K562 (cell line): ENCODE data around the gene PANX1. TPM values are rescaled to one million over a fixed set of nuclear protein-coding genes. Genes with fewer than 3 reads are reported as not detected.
A peak's percentile ranks its signal among the peaks of the same experiment; 100 is the strongest.

Experiments used
- ARID4B ChIP-seq: sonication (generic); formaldehyde crosslinking; IDR thresholded peaks from 2 replicates; pipeline ENCODE4 v1.8.0; 2022; ENCODE audit warnings: mild to moderate bottlenecking, missing genetic modification reagents
- CTBP1 ChIP-seq: fragments of 450-650 bp; IDR thresholded peaks from 2 replicates; pipeline ENCODE4 v1.6.1; 2016; ENCODE audit warnings: borderline replicate concordance
- ETV6 ChIP-seq, 3 experiments: fragments of 150-350 bp in 1 of 3; sonication (generic) in 1 of 3; formaldehyde crosslinking in 1 of 3; IDR thresholded peaks; 2 replicates each; pipeline versions ENCODE4 v1.6.1 to v1.8.0; 2014 to 2022; ENCODE audit warnings: borderline replicate concordance in 2 of 3, low read depth in 2 of 3, antibody characterized with exemption in 1 of 3, low read length in 1 of 3, mild to moderate bottlenecking in 1 of 3, missing genetic modification reagents in 1 of 3
- HMG20B ChIP-seq: fragments of 250-450 bp; sonication (Bioruptor Pico); IDR thresholded peaks from 2 replicates; pipeline ENCODE4 v1.5.0; 2021; ENCODE audit warnings: mild to moderate bottlenecking
- PTTG1 ChIP-seq: fragments of 450-650 bp; IDR thresholded peaks from 2 replicates; pipeline ENCODE4 v1.6.1; 2016; ENCODE audit warnings: low read depth, mild to moderate bottlenecking, missing genetic modification characterization, missing compliant biosample characterization
- SMAD2 ChIP-seq: fragments of 150-350 bp; IDR thresholded peaks from 2 replicates; pipeline ENCODE4 v1.6.1; 2014; ENCODE audit warnings: low read depth, mild to moderate bottlenecking, low read length
- polyA plus RNA-seq, 8 experiments: library from polyadenylated mRNA; depleted of rRNA in 4 of 8; stranded (reverse) in 5 of 8; unstranded in 3 of 8; fragments of >200 nt; fragmentation: Nextera tagmentation in 2 of 8; fragmentation: Illumina TruSeq in 1 of 8; extraction: Ambion mirVana in 2 of 8; extraction: Trizol in 1 of 8; gene quantifications; 2 replicates each; pipeline versions ENCODE4 v1.2.1 to v1.2.3, GENCODE V29; 2011 to 2014; ENCODE audit warnings: inconsistent platforms in 1 of 8, missing spikeins in 1 of 8
- total RNA-seq, 7 experiments: library from RNA; depleted of rRNA in 6 of 7; stranded (reverse); fragments of >200 nt in 6 of 7; fragmentation: Illumina TruSeq in 2 of 7; extraction: Trizol in 2 of 7; gene quantifications; 2 replicates each; pipeline versions ENCODE4 v1.2.1 to v1.2.3, GENCODE V29; 2011 to 2021; ENCODE audit warnings: low replicate concordance in 1 of 7
- TF ChIP-seq, protein P1 (sequence below): fragments of 200-600 bp; sonication (generic); IDR thresholded peaks from one replicate; pipeline ENCODE4 v1.6.1; 2012; ENCODE audit warnings: mild to moderate bottlenecking, low read depth, low read length, inconsistent platforms
- TF ChIP-seq, protein P2 (sequence below): fragments of 450-650 bp; formaldehyde crosslinking; IDR thresholded peaks from 2 replicates; pipeline ENCODE4 v1.4.0; 2020; ENCODE audit warnings: mild to moderate bottlenecking, mixed read lengths

Gene PANX1
- total and polyA plus RNA-seq, 9 of the 15 experiments (the other 6 are each of a cell fraction or from before 2014, with no cell fraction given): 1.9 to 14.8 (median 10.1) TPM

DNA sequence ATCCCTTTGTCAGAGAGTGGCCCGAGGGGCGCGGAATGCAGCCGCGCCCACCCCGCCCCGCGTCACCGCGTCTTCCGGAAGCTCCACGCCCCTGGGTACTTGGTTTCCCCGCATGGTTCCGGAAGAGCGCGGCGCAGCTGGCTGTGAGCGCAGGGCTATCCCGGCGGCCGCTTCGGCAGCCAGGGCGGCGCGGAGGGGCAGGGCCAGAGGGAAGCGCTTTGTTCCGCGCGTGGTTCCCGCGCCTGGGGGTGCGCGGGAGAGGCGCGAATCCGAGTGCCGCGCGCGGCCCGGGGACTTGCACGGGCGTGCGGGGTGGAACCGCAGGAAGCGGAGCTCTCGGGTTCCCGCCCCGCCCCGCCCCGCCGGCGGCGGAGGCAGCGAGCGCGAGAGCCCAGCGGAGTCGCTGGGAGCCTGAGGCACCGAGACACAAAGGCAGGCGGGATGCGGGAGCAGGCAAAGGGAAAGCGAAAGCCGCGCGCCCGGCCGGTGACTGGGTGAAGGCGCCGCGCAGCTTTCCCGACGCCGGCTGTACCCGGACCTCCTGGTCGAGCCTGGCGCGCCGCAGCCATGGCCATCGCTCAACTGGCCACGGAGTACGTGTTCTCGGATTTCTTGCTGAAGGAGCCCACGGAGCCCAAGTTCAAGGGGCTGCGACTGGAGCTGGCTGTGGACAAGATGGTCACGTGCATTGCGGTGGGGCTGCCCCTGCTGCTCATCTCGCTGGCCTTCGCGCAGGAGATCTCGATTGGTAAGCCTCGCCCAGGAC, at the start of gene PANX1 (continued):
- TF ChIP-seq HMG20B (CRISPR knock-in tag) (no peak), PTTG1 (no peak), ARID4B (CRISPR knock-in tag) (0 out of 2 replicates have a peak, but pooled peaks have one; percentile 15), SMAD2 (no peak), ETV6 (IDR thresholded peaks at IDR 0.05; ENCODE audit: borderline replicate concordance in 1 of 2, low read depth in 2 of 2, low read length in 1 of 2) (no peak), ETV6 (CRISPR knock-in tag; IDR thresholded peaks at IDR 0.05; ENCODE audit: borderline replicate concordance) (no peak), CTBP1 (peak; percentile 79; the same call in 1 of the 2 replicates)
- TF ChIP-seq, protein P1, sequence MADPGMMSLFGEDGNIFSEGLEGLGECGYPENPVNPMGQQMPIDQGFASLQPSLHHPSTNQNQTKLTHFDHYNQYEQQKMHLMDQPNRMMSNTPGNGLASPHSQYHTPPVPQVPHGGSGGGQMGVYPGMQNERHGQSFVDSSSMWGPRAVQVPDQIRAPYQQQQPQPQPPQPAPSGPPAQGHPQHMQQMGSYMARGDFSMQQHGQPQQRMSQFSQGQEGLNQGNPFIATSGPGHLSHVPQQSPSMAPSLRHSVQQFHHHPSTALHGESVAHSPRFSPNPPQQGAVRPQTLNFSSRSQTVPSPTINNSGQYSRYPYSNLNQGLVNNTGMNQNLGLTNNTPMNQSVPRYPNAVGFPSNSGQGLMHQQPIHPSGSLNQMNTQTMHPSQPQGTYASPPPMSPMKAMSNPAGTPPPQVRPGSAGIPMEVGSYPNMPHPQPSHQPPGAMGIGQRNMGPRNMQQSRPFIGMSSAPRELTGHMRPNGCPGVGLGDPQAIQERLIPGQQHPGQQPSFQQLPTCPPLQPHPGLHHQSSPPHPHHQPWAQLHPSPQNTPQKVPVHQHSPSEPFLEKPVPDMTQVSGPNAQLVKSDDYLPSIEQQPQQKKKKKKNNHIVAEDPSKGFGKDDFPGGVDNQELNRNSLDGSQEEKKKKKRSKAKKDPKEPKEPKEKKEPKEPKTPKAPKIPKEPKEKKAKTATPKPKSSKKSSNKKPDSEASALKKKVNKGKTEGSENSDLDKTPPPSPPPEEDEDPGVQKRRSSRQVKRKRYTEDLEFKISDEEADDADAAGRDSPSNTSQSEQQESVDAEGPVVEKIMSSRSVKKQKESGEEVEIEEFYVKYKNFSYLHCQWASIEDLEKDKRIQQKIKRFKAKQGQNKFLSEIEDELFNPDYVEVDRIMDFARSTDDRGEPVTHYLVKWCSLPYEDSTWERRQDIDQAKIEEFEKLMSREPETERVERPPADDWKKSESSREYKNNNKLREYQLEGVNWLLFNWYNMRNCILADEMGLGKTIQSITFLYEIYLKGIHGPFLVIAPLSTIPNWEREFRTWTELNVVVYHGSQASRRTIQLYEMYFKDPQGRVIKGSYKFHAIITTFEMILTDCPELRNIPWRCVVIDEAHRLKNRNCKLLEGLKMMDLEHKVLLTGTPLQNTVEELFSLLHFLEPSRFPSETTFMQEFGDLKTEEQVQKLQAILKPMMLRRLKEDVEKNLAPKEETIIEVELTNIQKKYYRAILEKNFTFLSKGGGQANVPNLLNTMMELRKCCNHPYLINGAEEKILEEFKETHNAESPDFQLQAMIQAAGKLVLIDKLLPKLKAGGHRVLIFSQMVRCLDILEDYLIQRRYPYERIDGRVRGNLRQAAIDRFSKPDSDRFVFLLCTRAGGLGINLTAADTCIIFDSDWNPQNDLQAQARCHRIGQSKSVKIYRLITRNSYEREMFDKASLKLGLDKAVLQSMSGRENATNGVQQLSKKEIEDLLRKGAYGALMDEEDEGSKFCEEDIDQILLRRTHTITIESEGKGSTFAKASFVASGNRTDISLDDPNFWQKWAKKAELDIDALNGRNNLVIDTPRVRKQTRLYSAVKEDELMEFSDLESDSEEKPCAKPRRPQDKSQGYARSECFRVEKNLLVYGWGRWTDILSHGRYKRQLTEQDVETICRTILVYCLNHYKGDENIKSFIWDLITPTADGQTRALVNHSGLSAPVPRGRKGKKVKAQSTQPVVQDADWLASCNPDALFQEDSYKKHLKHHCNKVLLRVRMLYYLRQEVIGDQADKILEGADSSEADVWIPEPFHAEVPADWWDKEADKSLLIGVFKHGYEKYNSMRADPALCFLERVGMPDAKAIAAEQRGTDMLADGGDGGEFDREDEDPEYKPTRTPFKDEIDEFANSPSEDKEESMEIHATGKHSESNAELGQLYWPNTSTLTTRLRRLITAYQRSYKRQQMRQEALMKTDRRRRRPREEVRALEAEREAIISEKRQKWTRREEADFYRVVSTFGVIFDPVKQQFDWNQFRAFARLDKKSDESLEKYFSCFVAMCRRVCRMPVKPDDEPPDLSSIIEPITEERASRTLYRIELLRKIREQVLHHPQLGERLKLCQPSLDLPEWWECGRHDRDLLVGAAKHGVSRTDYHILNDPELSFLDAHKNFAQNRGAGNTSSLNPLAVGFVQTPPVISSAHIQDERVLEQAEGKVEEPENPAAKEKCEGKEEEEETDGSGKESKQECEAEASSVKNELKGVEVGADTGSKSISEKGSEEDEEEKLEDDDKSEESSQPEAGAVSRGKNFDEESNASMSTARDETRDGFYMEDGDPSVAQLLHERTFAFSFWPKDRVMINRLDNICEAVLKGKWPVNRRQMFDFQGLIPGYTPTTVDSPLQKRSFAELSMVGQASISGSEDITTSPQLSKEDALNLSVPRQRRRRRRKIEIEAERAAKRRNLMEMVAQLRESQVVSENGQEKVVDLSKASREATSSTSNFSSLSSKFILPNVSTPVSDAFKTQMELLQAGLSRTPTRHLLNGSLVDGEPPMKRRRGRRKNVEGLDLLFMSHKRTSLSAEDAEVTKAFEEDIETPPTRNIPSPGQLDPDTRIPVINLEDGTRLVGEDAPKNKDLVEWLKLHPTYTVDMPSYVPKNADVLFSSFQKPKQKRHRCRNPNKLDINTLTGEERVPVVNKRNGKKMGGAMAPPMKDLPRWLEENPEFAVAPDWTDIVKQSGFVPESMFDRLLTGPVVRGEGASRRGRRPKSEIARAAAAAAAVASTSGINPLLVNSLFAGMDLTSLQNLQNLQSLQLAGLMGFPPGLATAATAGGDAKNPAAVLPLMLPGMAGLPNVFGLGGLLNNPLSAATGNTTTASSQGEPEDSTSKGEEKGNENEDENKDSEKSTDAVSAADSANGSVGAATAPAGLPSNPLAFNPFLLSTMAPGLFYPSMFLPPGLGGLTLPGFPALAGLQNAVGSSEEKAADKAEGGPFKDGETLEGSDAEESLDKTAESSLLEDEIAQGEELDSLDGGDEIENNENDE: no peak
- TF ChIP-seq, protein P2, sequence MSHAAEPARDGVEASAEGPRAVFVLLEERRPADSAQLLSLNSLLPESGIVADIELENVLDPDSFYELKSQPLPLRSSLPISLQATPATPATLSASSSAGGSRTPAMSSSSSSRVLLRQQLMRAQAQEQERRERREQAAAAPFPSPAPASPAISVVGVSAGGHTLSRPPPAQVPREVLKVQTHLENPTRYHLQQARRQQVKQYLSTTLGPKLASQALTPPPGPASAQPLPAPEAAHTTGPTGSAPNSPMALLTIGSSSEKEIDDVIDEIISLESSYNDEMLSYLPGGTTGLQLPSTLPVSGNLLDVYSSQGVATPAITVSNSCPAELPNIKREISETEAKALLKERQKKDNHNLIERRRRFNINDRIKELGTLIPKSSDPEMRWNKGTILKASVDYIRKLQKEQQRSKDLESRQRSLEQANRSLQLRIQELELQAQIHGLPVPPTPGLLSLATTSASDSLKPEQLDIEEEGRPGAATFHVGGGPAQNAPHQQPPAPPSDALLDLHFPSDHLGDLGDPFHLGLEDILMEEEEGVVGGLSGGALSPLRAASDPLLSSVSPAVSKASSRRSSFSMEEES: peak; percentile 85
